DOHH2 (cell line): ENCODE data around the gene PMS1.

Source experiments
- H3F3A ChIP-seq: fragments of 200-600 bp; sonication (generic), shearing (Covaris generic); 2 replicates; pipeline ENCODE4 v1.6.0; 2016; ENCODE audit warnings: antibody characterized with exemption, mild to moderate bottlenecking; ENCODE audit not compliant: control insufficient read depth, insufficient read depth
- H3K27ac ChIP-seq: fragments of 200-600 bp; sonication (generic); 2 replicates; pipeline ENCODE4 v1.5.1; 2014; ENCODE audit warnings: low read depth, mild to moderate bottlenecking, low read length, moderate library complexity
- H3K27me3 ChIP-seq: fragments of 200-600 bp; sonication (generic); 2 replicates; pipeline ENCODE4 v1.6.1; 2014; ENCODE audit warnings: mild to moderate bottlenecking, low read length, mixed read lengths; ENCODE audit not compliant: control insufficient read depth
- H3K36me3 ChIP-seq: fragments of 200-600 bp; sonication (generic); 2 replicates; pipeline ENCODE4 v1.6.1; 2014; ENCODE audit warnings: mild to moderate bottlenecking, low read length, moderate library complexity, mixed read lengths; ENCODE audit not compliant: control insufficient read depth
- H3K4me1 ChIP-seq: fragments of 200-600 bp; sonication (generic); 2 replicates; pipeline ENCODE4 v1.6.1; 2014; ENCODE audit warnings: mild to moderate bottlenecking, low read length, mixed read lengths; ENCODE audit not compliant: control insufficient read depth
- H3K4me2 ChIP-seq: fragments of 200-600 bp; sonication (generic); 2 replicates; pipeline ENCODE4 v1.6.0; 2014; ENCODE audit warnings: mild to moderate bottlenecking, low read length, moderate library complexity
- H3K4me3 ChIP-seq: fragments of 200-600 bp; sonication (generic); 2 replicates; pipeline ENCODE4 v1.5.1; 2014; ENCODE audit warnings: mild to moderate bottlenecking, low read length, mixed read lengths
- H3K79me2 ChIP-seq: fragments of 200-600 bp; sonication (generic); 2 replicates; pipeline ENCODE4 v1.6.1; 2014; ENCODE audit warnings: mild to moderate bottlenecking, low read length, mixed read lengths; ENCODE audit not compliant: control insufficient read depth
- H3K9me2 ChIP-seq: fragments of 200-600 bp; sonication (generic); replicated peaks from 2 replicates; pipeline ENCODE4 v1.6.1; 2014; ENCODE audit warnings: mild to moderate bottlenecking, low read length, mixed read lengths; ENCODE audit not compliant: control insufficient read depth
- H3K9me3 ChIP-seq: fragments of 200-600 bp; sonication (generic); 2 replicates; pipeline ENCODE4 v1.6.1; 2014; ENCODE audit warnings: antibody characterized with exemption, low read length, mixed read lengths; ENCODE audit not compliant: control insufficient read depth, insufficient read depth
- H4K20me1 ChIP-seq: fragments of 200-600 bp; sonication (generic); 2 replicates; pipeline ENCODE4 v1.6.0; 2014; ENCODE audit warnings: low read depth, mild to moderate bottlenecking, antibody characterized with exemption, low read length, moderate library complexity; ENCODE audit not compliant: control insufficient read depth, insufficient read depth
- CTCF ChIP-seq: fragments of 200-600 bp; sonication (generic); IDR thresholded peaks from one replicate; pipeline ENCODE4 v1.5.1; 2014; ENCODE audit warnings: antibody characterized with exemption, mild to moderate bottlenecking, low read depth, low read length; ENCODE audit not compliant: poor library complexity, severe bottlenecking
- EZH2phosphoT487 ChIP-seq: fragments of 200-600 bp; sonication (generic); IDR thresholded peaks from 2 replicates; pipeline ENCODE4 v1.6.1; 2017; ENCODE audit warnings: borderline replicate concordance, mild to moderate bottlenecking, antibody characterized with exemption, low read length, moderate library complexity, mixed read lengths

PMS1 gene

GRCh38 chr2:189819297-189819704, 35.1 kb downstream of the PMS1 start:
- no peaks in the 10 kb centered on the region for H3K9me3 ChIP-seq
- no peaks in the 10 kb centered on the region for H3K9me2 ChIP-seq
- peaks cover 53% of the 10 kb centered on the region for H3K36me3 ChIP-seq
- H3K4me2 ChIP-seq: no peak overlapping the region
- H3K27ac ChIP-seq: no peak overlapping the region
- no peaks in the 10 kb centered on the region; the same call in 1 of the 2 replicates for H3F3A ChIP-seq
- no peaks in the 10 kb centered on the region for H3K27me3 ChIP-seq
- no peaks in the 10 kb centered on the region for H4K20me1 ChIP-seq
- H3K79me2 ChIP-seq: peaks cover 4% of the 10 kb centered on the region; the same call in 1 of the 2 replicates
- TF ChIP-seq CTCF: no peak
- no peak for TF ChIP-seq EZH2phosphoT487
- H3K4me1 ChIP-seq: no peaks in the 10 kb centered on the region
- no peak overlapping the region for H3K4me3 ChIP-seq

- H3K9me3 ChIP-seq: no peaks in the 10 kb centered on the region
- H4K20me1 ChIP-seq: peaks cover 4% of the 10 kb centered on the region; the same call in 1 of the 2 replicates
- peaks cover 15% of the 10 kb centered on the region for H3K79me2 ChIP-seq
- no peaks in the 10 kb centered on the region for H3K27me3 ChIP-seq
- no peak overlapping the region for H3K4me2 ChIP-seq
- no peaks in the 10 kb centered on the region for H3K9me2 ChIP-seq
- TF ChIP-seq CTCF (no peak), EZH2phosphoT487 (no peak)
- H3K4me3 ChIP-seq: no peak overlapping the region
- no peaks in the 10 kb centered on the region for H3K4me1 ChIP-seq
- no peak overlapping the region for H3K27ac ChIP-seq
- no peaks in the 10 kb centered on the region; the same call in 1 of the 2 replicates for H3F3A ChIP-seq
- H3K36me3 ChIP-seq: peaks cover 57% of the 10 kb centered on the region
Observed at GRCh38 chr2:189821953-189822748, 37.9 kb downstream of the PMS1 start.

- H3K4me1 ChIP-seq: no peaks in the 10 kb centered on the region
Observed at GRCh38 chr2:189824694-189825396, 40.6 kb downstream of the PMS1 start.

More at GRCh38 chr2:189824694-189825396, 40.6 kb downstream of the PMS1 start:
- Histone ChIP-seq H3K9me2 (no peaks in the 10 kb centered on the region), H3K79me2 (peaks cover 15% of the 10 kb centered on the region), H3K27ac (no peak overlapping the region), H3K27me3 (no peaks in the 10 kb centered on the region), H4K20me1 (peaks cover 4% of the 10 kb centered on the region; the same call in 1 of the 2 replicates), H3K4me2 (no peak overlapping the region), H3K36me3 (peaks cover 47% of the 10 kb centered on the region), H3K9me3 (no peaks in the 10 kb centered on the region), H3F3A (no peaks in the 10 kb centered on the region; the same call in 1 of the 2 replicates), H3K4me3 (no peak overlapping the region)
- TF ChIP-seq CTCF (no peak), EZH2phosphoT487 (no peak)
